GM18520 (cell line): ENCODE data around the gene PKHD1.

ENCODE experiments used
- ATAC-seq: cut with Tn5 transposase; IDR thresholded peaks from one replicate; pipeline ENCODE4 v1.9.1; 2021; ENCODE audit not compliant: unreplicated experiment

PKHD1 gene

GRCh38 chr6:51814418-51814817, 273.0 kb downstream of the PKHD1 start:
- no peak for ATAC-seq

GRCh38 chr6:51813904-51814303, 273.5 kb downstream of the PKHD1 start:
- no peak for ATAC-seq

- ATAC-seq: no peak
Observed at GRCh38 chr6:51812231-51812630, 275.2 kb downstream of the PKHD1 start.

GRCh38 chr6:51805517-51805916, 281.9 kb downstream of the PKHD1 start:
- ATAC-seq: no peak

GRCh38 chr6:51800603-51801002, 286.8 kb downstream of the PKHD1 start:
- no peak for ATAC-seq

- ATAC-seq: no peak
Observed at GRCh38 chr6:51793393-51793792, 294.0 kb downstream of the PKHD1 start.

- ATAC-seq: no peak
Observed at GRCh38 chr6:51792273-51793030, 295.0 kb downstream of the PKHD1 start.

GRCh38 chr6:51790946-51791345, 296.5 kb downstream of the PKHD1 start:
- no peak for ATAC-seq

- ATAC-seq: no peak
Observed at GRCh38 chr6:51788121-51788520, 299.3 kb downstream of the PKHD1 start.

GRCh38 chr6:51778666-51779065, 308.7 kb downstream of the PKHD1 start:
- no peak for ATAC-seq

- ATAC-seq: no peak
Observed at GRCh38 chr6:51777618-51778017, 309.8 kb downstream of the PKHD1 start.

- no peak for ATAC-seq
Observed at GRCh38 chr6:51775942-51776860, 311.2 kb downstream of the PKHD1 start.

GRCh38 chr6:51768087-51768486, 319.3 kb downstream of the PKHD1 start:
- no peak for ATAC-seq

- ATAC-seq: no peak
Observed at GRCh38 chr6:51765230-51765629, 322.2 kb downstream of the PKHD1 start.

GRCh38 chr6:51753635-51754034, 333.8 kb downstream of the PKHD1 start:
- ATAC-seq: no peak

- no peak for ATAC-seq
Observed at GRCh38 chr6:51743999-51744398, 343.4 kb downstream of the PKHD1 start.

- ATAC-seq: no peak
Observed at GRCh38 chr6:51740658-51741057, 346.8 kb downstream of the PKHD1 start.

- ATAC-seq: no peak
Observed at GRCh38 chr6:51738614-51739013, 348.8 kb downstream of the PKHD1 start.

GRCh38 chr6:51737580-51738360, 349.6 kb downstream of the PKHD1 start:
- no peak for ATAC-seq

GRCh38 chr6:51725155-51725554, 362.3 kb downstream of the PKHD1 start:
- ATAC-seq: no peak

GRCh38 chr6:51720327-51720726, 367.1 kb downstream of the PKHD1 start:
- ATAC-seq: no peak
